Neural progenitor cell (in vitro differentiated cells): Measurements from ENCODE around the gene PLEKHA7. TPM values are rescaled to one million over a fixed set of nuclear protein-coding genes. Genes with fewer than 3 reads are reported as not detected.

ENCODE experiments used
- DNase-seq: peaks from one replicate; pipeline ENCODE4 v3.0.0-alpha.2; 2016; ENCODE audit warnings: low spot score
- H2AFZ ChIP-seq: fragments of 200-600 bp; sonication (generic); replicated peaks from 2 replicates; pipeline ENCODE4 v1.6.1; 2016; ENCODE audit warnings: antibody characterized with exemption
- H3F3A ChIP-seq: fragments of 200-600 bp; sonication (generic); 2 replicates; pipeline ENCODE4 v1.6.1; 2016; ENCODE audit warnings: antibody characterized with exemption, low read depth
- H3K27ac ChIP-seq: fragments of 200-600 bp; sonication (generic); 2 replicates; pipeline ENCODE4 v1.5.1; 2016; ENCODE audit warnings: mild to moderate bottlenecking
- H3K27me3 ChIP-seq: fragments of 200-600 bp; sonication (generic); 2 replicates; pipeline ENCODE4 v1.6.1; 2016; ENCODE audit warnings: mild to moderate bottlenecking, moderate library complexity
- H3K36me3 ChIP-seq: fragments of 200-600 bp; sonication (generic); 2 replicates; pipeline ENCODE4 v1.5.1; 2016
- H3K4me1 ChIP-seq: fragments of 200-600 bp; sonication (generic); 2 replicates; pipeline ENCODE4 v1.6.1; 2016; ENCODE audit warnings: mixed run types
- H3K4me2 ChIP-seq: fragments of 200-600 bp; sonication (generic); 2 replicates; pipeline ENCODE4 v1.6.1; 2016
- H3K4me3 ChIP-seq: fragments of 200-600 bp; sonication (generic); 2 replicates; pipeline ENCODE4 v1.5.1; 2016
- H3K79me2 ChIP-seq: fragments of 200-600 bp; sonication (generic); 2 replicates; pipeline ENCODE4 v1.6.1; 2016; ENCODE audit warnings: low read depth
- H3K9ac ChIP-seq: fragments of 200-600 bp; sonication (generic); 2 replicates; pipeline ENCODE4 v1.6.1; 2016
- H3K9me3 ChIP-seq: fragments of 200-600 bp; sonication (generic); 2 replicates; pipeline ENCODE4 v1.5.1; 2016; ENCODE audit warnings: low read depth
- H4K20me1 ChIP-seq: fragments of 200-600 bp; sonication (generic); 2 replicates; pipeline ENCODE4 v1.6.1; 2016; ENCODE audit warnings: low read depth
- H3K27ac Mint-ChIP-seq: 3 replicates; pipeline ENCODE4 v1.8.0; 2021; ENCODE audit warnings: mixed read lengths
- H3K27me3 Mint-ChIP-seq: 2 replicates; pipeline ENCODE4 v1.8.0; 2022; ENCODE audit warnings: low read depth, mild to moderate bottlenecking, inconsistent platforms, moderate library complexity, mixed read lengths; ENCODE audit not compliant: insufficient read depth
- H3K36me3 Mint-ChIP-seq: 3 replicates; pipeline ENCODE4 v1.8.0; 2021; ENCODE audit warnings: mixed read lengths
- H3K4me1 Mint-ChIP-seq: 3 replicates; pipeline ENCODE4 v1.8.0; 2021; ENCODE audit warnings: mixed read lengths
- H3K4me3 Mint-ChIP-seq: 3 replicates; pipeline ENCODE4 v1.8.0; 2021; ENCODE audit warnings: mild to moderate bottlenecking, moderate library complexity, mixed read lengths
- H3K9me3 Mint-ChIP-seq: 3 replicates; pipeline ENCODE4 v1.8.0; 2020; ENCODE audit warnings: mixed read lengths
- CTCF ChIP-seq: fragments of 200-600 bp; sonication (generic); IDR thresholded peaks from 2 replicates; pipeline ENCODE4 v1.5.1; 2017; ENCODE audit warnings: antibody characterized with exemption, mild to moderate bottlenecking
- EZH2 ChIP-seq: fragments of 200-600 bp; sonication (generic); IDR thresholded peaks from 2 replicates; pipeline ENCODE4 v1.6.1; 2017; ENCODE audit warnings: antibody characterized with exemption, mild to moderate bottlenecking, moderate library complexity
- EZH2phosphoT487 ChIP-seq: fragments of 200-600 bp; sonication (generic); IDR thresholded peaks from 2 replicates; pipeline ENCODE4 v1.6.1; 2017; ENCODE audit warnings: antibody characterized with exemption
- total RNA-seq: library from RNA; depleted of rRNA; stranded (reverse); fragments of >200 nt; gene quantifications from 2 replicates; pipeline ENCODE4 v1.2.3, GENCODE V29; 2015; ENCODE audit warnings: low replicate concordance

The PLEKHA7 gene
- total RNA-seq, 1 donor from 2014 or later: 20.3 TPM

DNA sequence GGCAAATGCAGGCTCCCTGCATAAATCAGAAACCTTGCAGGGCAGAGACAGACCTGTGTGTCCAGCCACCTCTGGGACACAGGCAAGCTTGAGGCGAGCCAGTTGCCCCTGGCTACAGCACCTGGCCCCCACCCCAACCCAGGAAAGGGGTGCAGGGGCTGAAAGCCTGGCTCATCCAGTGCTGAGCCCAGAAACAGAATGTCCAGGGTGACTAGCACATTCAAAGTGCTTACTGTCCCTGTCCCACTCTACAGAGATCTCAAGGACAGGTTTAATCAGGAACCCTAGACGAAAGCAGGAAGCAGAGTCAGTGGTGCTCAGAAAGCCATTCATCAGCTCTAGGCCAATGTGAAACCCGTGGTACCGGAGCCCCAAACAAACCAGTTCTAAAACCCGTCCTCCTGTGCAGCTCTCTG, 31.9 kb downstream of the PLEKHA7 start:
- H3K4me1 ChIP-seq: peaks cover 47% of the 10 kb centered on the region
- peak overlapping the region; percentile 99 for H3K27ac Mint-ChIP-seq
- no peak overlapping the region for H3K27ac ChIP-seq
- no peaks in the 10 kb centered on the region for H3K27me3 ChIP-seq
- no peaks in the 10 kb centered on the region for H3K36me3 ChIP-seq
- H3K9ac ChIP-seq: no peak overlapping the region
- no peak overlapping the region for H2AFZ ChIP-seq
- no peak for DNase-seq
- H3K4me2 ChIP-seq: peak overlapping the region; percentile 51
- H3K4me1 Mint-ChIP-seq: peaks cover 84% of the 10 kb centered on the region
- H3K36me3 Mint-ChIP-seq: peaks cover 3% of the 10 kb centered on the region
- no peak overlapping the region for H3K4me3 Mint-ChIP-seq
- H3K4me3 ChIP-seq: no peak overlapping the region
- H4K20me1 ChIP-seq: peaks cover 68% of the 10 kb centered on the region
- no peaks in the 10 kb centered on the region for H3K9me3 ChIP-seq
- peaks cover 31% of the 10 kb centered on the region for H3F3A ChIP-seq
- H3K9me3 Mint-ChIP-seq: no peaks in the 10 kb centered on the region
- TF ChIP-seq EZH2phosphoT487: no peak
- TF ChIP-seq EZH2: no peak
- TF ChIP-seq CTCF: no peak
- peaks cover 2% of the 10 kb centered on the region for H3K27me3 Mint-ChIP-seq
- H3K79me2 ChIP-seq: peaks cover 9% of the 10 kb centered on the region

DNA sequence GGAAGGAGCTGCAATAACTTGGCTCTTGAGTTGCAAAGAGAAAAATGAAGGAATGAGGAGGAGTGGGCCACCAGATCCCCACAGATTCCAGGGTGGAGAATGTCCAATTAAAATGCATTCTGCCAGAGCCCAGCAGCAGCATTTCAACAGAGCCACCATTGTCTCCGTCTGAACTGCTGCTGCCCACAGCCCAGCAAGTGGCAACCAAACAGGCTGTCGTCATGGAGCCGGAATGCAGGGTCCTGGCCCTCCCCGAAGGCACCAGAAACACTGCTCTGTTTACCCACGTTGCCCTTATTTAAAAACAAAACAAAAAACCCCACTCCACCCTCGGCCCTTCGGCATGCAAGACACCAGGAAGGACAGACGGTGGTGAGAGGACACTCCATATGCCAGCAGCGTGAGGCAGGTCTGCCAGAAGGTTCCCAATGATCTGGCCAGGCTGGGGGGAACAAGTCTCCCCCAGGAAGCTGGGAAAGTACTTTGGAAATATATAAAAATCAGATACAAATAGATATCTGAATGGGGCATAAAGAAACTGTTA, 32.5 kb downstream of the PLEKHA7 start:
- no peak overlapping the region for H2AFZ ChIP-seq
- peaks cover 53% of the 10 kb centered on the region for H3K4me1 ChIP-seq
- H3K4me2 ChIP-seq: peak overlapping the region; percentile 51

GRCh38 chr11:16979703-16980622, 34.3 kb downstream of the PLEKHA7 start:
- Histone ChIP-seq H3K27ac (no peak overlapping the region), H2AFZ (no peak overlapping the region), H3K36me3 (no peaks in the 10 kb centered on the region), H3K27me3 (no peaks in the 10 kb centered on the region), H3K79me2 (peaks cover 18% of the 10 kb centered on the region), H3K4me3 (no peak overlapping the region), H4K20me1 (peaks cover 69% of the 10 kb centered on the region), H3K4me1 (peaks cover 67% of the 10 kb centered on the region), H3F3A (peaks cover 44% of the 10 kb centered on the region), H3K9ac (no peak overlapping the region), H3K4me2 (no peak overlapping the region), H3K9me3 (no peaks in the 10 kb centered on the region)
- Mint-ChIP-seq H3K36me3 (peaks cover 3% of the 10 kb centered on the region), H3K4me3 (no peak overlapping the region), H3K9me3 (no peaks in the 10 kb centered on the region), H3K27ac (peak overlapping the region; percentile 99), H3K27me3 (peaks cover 2% of the 10 kb centered on the region), H3K4me1 (peaks cover 82% of the 10 kb centered on the region)
- no peak for TF ChIP-seq CTCF
- no peak for TF ChIP-seq EZH2phosphoT487
- no peak for TF ChIP-seq EZH2
- peak; percentile 25 for DNase-seq

More for the DNA sequence above, 32.5 kb downstream of the PLEKHA7 start:
- TF ChIP-seq EZH2phosphoT487: no peak
- TF ChIP-seq CTCF: no peak
- Histone ChIP-seq H4K20me1 (peaks cover 68% of the 10 kb centered on the region), H3K27ac (no peak overlapping the region), H3F3A (peaks cover 37% of the 10 kb centered on the region), H3K4me3 (no peak overlapping the region), H3K79me2 (peaks cover 9% of the 10 kb centered on the region), H3K27me3 (no peaks in the 10 kb centered on the region), H3K9ac (no peak overlapping the region), H3K36me3 (no peaks in the 10 kb centered on the region), H3K9me3 (no peaks in the 10 kb centered on the region)
- Mint-ChIP-seq H3K9me3 (no peaks in the 10 kb centered on the region), H3K4me1 (peaks cover 86% of the 10 kb centered on the region), H3K27ac (peak overlapping the region; percentile 99), H3K36me3 (peaks cover 3% of the 10 kb centered on the region), H3K27me3 (peaks cover 2% of the 10 kb centered on the region), H3K4me3 (peak overlapping the region; percentile 73)
- peak; percentile 77 for DNase-seq
